Mesothelial cell of epicardium (in vitro differentiated cells): ENCODE data around the gene GJB6. TPM values are rescaled to one million over a fixed set of nuclear protein-coding genes. Genes with fewer than 3 reads are reported as not detected.

Experiments
- DNase-seq, 2 experiments: peaks; one replicate each; pipeline ENCODE4 v3.0.0; 2021; ENCODE audit warnings: low spot score in 2 of 2; ENCODE audit not compliant: unreplicated experiment in 2 of 2
- H3K27ac Mint-ChIP-seq: 2 replicates; pipeline ENCODE4 v1.8.0; 2021; ENCODE audit warnings: mixed read lengths
- H3K27me3 Mint-ChIP-seq: 2 replicates; pipeline ENCODE4 v1.8.0; 2021; ENCODE audit warnings: low read depth, mixed read lengths
- H3K36me3 Mint-ChIP-seq: 2 replicates; pipeline ENCODE4 v1.8.0; 2021; ENCODE audit warnings: mixed read lengths
- H3K4me1 Mint-ChIP-seq: 2 replicates; pipeline ENCODE4 v1.8.0; 2021; ENCODE audit warnings: mixed read lengths
- H3K4me3 Mint-ChIP-seq: 2 replicates; pipeline ENCODE4 v1.8.0; 2021; ENCODE audit warnings: mild to moderate bottlenecking, moderate library complexity, mixed read lengths
- H3K9me3 Mint-ChIP-seq: 2 replicates; pipeline ENCODE4 v1.8.0; 2021; ENCODE audit warnings: mixed read lengths
- CTCF ChIP-seq: fragments of 200-600 bp; sonication (generic); IDR thresholded peaks from one replicate; pipeline ENCODE4 v1.5.0; 2021; ENCODE audit warnings: antibody characterized with exemption; ENCODE audit not compliant: unreplicated experiment
- total RNA-seq: library from RNA; stranded (reverse); gene quantifications from 3 replicates; pipeline ENCODE4 v1.2.1, GENCODE V29; 2021

GJB6 gene
- total RNA-seq, 1 donor from 2014 or later: 32.7 TPM

DNA sequence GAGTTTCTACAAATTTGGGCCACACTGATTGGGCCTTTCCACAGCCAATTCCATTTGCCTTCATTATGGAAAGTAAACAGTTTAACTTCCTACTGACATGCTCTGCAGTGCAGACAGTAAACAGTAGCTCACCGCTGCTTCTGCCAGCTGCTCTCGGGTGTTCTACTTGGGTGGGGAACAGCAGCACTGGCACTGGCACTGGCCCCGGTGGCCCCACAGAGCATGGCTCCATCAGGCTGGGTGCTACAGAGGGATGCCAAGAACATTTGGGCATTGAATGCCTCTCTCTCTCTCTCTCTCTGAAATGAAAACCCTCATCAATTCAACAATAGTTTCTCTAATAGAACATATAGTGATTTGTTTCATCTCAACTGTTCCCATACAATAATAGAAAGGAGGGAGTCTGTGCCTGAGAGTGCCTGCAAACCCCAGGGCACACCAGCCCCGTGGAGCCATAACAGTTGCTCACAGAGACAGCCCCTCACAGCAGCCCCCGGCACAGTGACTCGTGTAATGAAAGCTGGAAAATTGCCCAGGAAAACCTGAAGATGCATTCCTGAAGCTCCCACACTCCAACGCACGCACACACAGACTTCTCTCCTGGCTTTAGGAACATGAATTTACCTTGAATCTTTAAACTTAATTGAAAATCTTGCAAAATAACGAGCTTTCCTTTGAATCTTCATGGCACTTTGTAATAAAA lies 38.2 kb upstream of the GJB6 start:
- no peaks in the 10 kb centered on the region for H3K9me3 Mint-ChIP-seq
- no peak for TF ChIP-seq CTCF
- DNase-seq: peak; percentile 41 to 61
- no peak overlapping the region for H3K4me3 Mint-ChIP-seq
- H3K27ac Mint-ChIP-seq: peak overlapping the region; percentile 97
- peaks cover 47% of the 10 kb centered on the region for H3K4me1 Mint-ChIP-seq
- H3K27me3 Mint-ChIP-seq: no peaks in the 10 kb centered on the region
- peaks cover 5% of the 10 kb centered on the region for H3K36me3 Mint-ChIP-seq

DNA sequence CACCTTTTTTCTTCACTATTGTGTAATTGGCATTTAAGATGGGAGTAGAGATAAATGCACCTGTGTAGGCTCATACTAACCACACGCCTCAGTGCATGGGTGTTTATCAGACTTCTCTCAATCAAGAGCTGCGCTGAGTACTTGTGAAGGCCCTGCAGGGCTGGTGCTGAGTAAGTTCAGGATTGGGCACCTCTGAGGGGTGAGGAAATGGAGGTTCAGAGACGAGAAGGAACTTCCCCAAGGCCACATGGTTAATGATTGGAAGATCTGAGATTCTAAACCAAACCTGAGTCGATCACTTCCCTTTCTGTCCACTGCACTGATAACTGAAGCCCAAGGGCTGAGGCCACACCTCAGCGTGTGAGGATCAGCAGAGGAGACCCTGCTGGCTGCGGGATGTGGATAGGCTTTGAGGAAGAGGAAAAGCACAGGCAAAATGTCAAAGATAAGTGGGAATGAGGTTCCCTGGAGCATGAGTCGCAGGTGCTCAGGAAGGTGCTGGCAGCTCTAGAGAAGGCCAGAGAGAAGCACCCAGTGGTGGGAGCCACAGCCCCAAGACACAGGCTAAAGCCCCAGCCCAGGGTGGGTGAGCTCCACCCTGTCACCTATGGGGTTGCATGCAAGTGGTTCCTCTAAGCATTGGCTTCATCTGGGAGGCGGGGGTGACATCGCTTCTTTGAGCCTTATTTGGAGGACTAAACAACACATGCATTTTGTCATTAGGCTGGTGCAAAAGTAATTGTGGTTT lies 32.3 kb upstream of the GJB6 start:
- H3K27ac Mint-ChIP-seq: no peak overlapping the region
- H3K4me3 Mint-ChIP-seq: no peak overlapping the region
- H3K36me3 Mint-ChIP-seq: no peaks in the 10 kb centered on the region
- TF ChIP-seq CTCF: no peak
- no peaks in the 10 kb centered on the region for H3K27me3 Mint-ChIP-seq
- peaks cover 4% of the 10 kb centered on the region for H3K9me3 Mint-ChIP-seq
- peaks cover 22% of the 10 kb centered on the region for H3K4me1 Mint-ChIP-seq
- DNase-seq: no peak

GRCh38 chr13:20263393-20264044 lies 31.4 kb upstream of the GJB6 start:
- Mint-ChIP-seq H3K27me3 (no peaks in the 10 kb centered on the region), H3K4me1 (peaks cover 19% of the 10 kb centered on the region), H3K4me3 (no peak overlapping the region), H3K9me3 (peaks cover 4% of the 10 kb centered on the region), H3K27ac (no peak overlapping the region), H3K36me3 (no peaks in the 10 kb centered on the region)
- DNase-seq: no peak
- no peak for TF ChIP-seq CTCF

GRCh38 chr13:20258963-20259288 lies 26.8 kb upstream of the GJB6 start:
- no peaks in the 10 kb centered on the region for H3K36me3 Mint-ChIP-seq
- peaks cover 4% of the 10 kb centered on the region for H3K9me3 Mint-ChIP-seq
- no peak for TF ChIP-seq CTCF
- DNase-seq: no peak
- peaks cover 14% of the 10 kb centered on the region for H3K4me1 Mint-ChIP-seq
- H3K27ac Mint-ChIP-seq: peak overlapping the region; percentile 45
- H3K4me3 Mint-ChIP-seq: no peak overlapping the region
- peaks cover 2% of the 10 kb centered on the region for H3K27me3 Mint-ChIP-seq

GRCh38 chr13:20258208-20258962 lies 26.3 kb upstream of the GJB6 start:
- no peak for TF ChIP-seq CTCF
- Mint-ChIP-seq H3K27ac (peak overlapping the region; percentile 45), H3K9me3 (peaks cover 4% of the 10 kb centered on the region), H3K4me3 (no peak overlapping the region), H3K27me3 (peaks cover 2% of the 10 kb centered on the region), H3K4me1 (peaks cover 17% of the 10 kb centered on the region), H3K36me3 (no peaks in the 10 kb centered on the region)
- DNase-seq: no peak
